Nephron progenitor cell (in vitro differentiated cells): ENCODE data around the gene NEB.

Source experiments
- DNase-seq: peaks from one replicate; pipeline ENCODE4 v3.0.0; 2021
- H3K27ac Mint-ChIP-seq: 2 replicates; pipeline ENCODE4 v1.8.0; 2021; ENCODE audit warnings: mild to moderate bottlenecking, moderate library complexity, mixed read lengths
- H3K27me3 Mint-ChIP-seq: 2 replicates; pipeline ENCODE4 v1.8.0; 2021; ENCODE audit warnings: mild to moderate bottlenecking, low read depth, mixed read lengths; ENCODE audit not compliant: poor library complexity
- H3K36me3 Mint-ChIP-seq: 2 replicates; pipeline ENCODE4 v1.8.0; 2021; ENCODE audit warnings: low read depth, mixed read lengths
- H3K4me1 Mint-ChIP-seq: 2 replicates; pipeline ENCODE4 v1.8.0; 2021; ENCODE audit warnings: mixed read lengths
- H3K4me3 Mint-ChIP-seq: 2 replicates; pipeline ENCODE4 v1.8.0; 2021; ENCODE audit warnings: mild to moderate bottlenecking, moderate library complexity, mixed read lengths
- H3K9me3 Mint-ChIP-seq: 2 replicates; pipeline ENCODE4 v1.8.0; 2021; ENCODE audit warnings: mild to moderate bottlenecking, moderate library complexity, mixed read lengths
- CTCF ChIP-seq: fragments of 200-600 bp; sonication (generic); IDR thresholded peaks from 2 replicates; pipeline ENCODE4 v1.5.0; 2021; ENCODE audit warnings: antibody characterized with exemption

The NEB gene

GRCh38 chr2:151682459-151683003, 51.7 kb downstream of the NEB start:
- no peaks in the 10 kb centered on the region for H3K36me3 Mint-ChIP-seq
- no peak overlapping the region for H3K4me3 Mint-ChIP-seq
- DNase-seq = no peak
- TF ChIP-seq CTCF = no peak
- no peaks in the 10 kb centered on the region for H3K9me3 Mint-ChIP-seq
- H3K27me3 Mint-ChIP-seq = peaks cover 3% of the 10 kb centered on the region
- H3K4me1 Mint-ChIP-seq = peaks cover 4% of the 10 kb centered on the region
- H3K27ac Mint-ChIP-seq = no peak overlapping the region

- Mint-ChIP-seq H3K4me3 (no peak overlapping the region), H3K4me1 (no peaks in the 10 kb centered on the region), H3K27me3 (peaks cover 5% of the 10 kb centered on the region), H3K27ac (no peak overlapping the region), H3K36me3 (no peaks in the 10 kb centered on the region), H3K9me3 (no peaks in the 10 kb centered on the region)
- TF ChIP-seq CTCF = no peak
- no peak for DNase-seq
Observed at GRCh38 chr2:151681051-151681450, 53.2 kb downstream of the NEB start.

GRCh38 chr2:151679994-151680393, 54.3 kb downstream of the NEB start:
- Mint-ChIP-seq H3K4me1 (no peaks in the 10 kb centered on the region), H3K36me3 (no peaks in the 10 kb centered on the region), H3K27me3 (peaks cover 5% of the 10 kb centered on the region), H3K4me3 (no peak overlapping the region), H3K9me3 (no peaks in the 10 kb centered on the region), H3K27ac (no peak overlapping the region)
- DNase-seq = no peak
- TF ChIP-seq CTCF = no peak

- H3K27ac Mint-ChIP-seq = no peak overlapping the region
Observed at GRCh38 chr2:151678849-151679248, 55.4 kb downstream of the NEB start.

GRCh38 chr2:151673016-151673415, 61.3 kb downstream of the NEB start:
- no peak for TF ChIP-seq CTCF
- H3K4me3 Mint-ChIP-seq = no peak overlapping the region
- H3K9me3 Mint-ChIP-seq = no peaks in the 10 kb centered on the region
- DNase-seq = no peak
- H3K36me3 Mint-ChIP-seq = no peaks in the 10 kb centered on the region
- peaks cover 15% of the 10 kb centered on the region for H3K4me1 Mint-ChIP-seq
- no peak overlapping the region for H3K27ac Mint-ChIP-seq
- peaks cover 5% of the 10 kb centered on the region for H3K27me3 Mint-ChIP-seq

More at GRCh38 chr2:151678849-151679248, 55.4 kb downstream of the NEB start:
- Mint-ChIP-seq H3K36me3 (no peaks in the 10 kb centered on the region), H3K4me1 (no peaks in the 10 kb centered on the region), H3K4me3 (no peak overlapping the region), H3K9me3 (no peaks in the 10 kb centered on the region), H3K27me3 (peaks cover 5% of the 10 kb centered on the region)
- DNase-seq = no peak
- no peak for TF ChIP-seq CTCF

- H3K4me1 Mint-ChIP-seq = peaks cover 15% of the 10 kb centered on the region
- no peaks in the 10 kb centered on the region for H3K27me3 Mint-ChIP-seq
- no peak overlapping the region for H3K4me3 Mint-ChIP-seq
- H3K9me3 Mint-ChIP-seq = no peaks in the 10 kb centered on the region
- no peak overlapping the region for H3K27ac Mint-ChIP-seq
- H3K36me3 Mint-ChIP-seq = no peaks in the 10 kb centered on the region
- TF ChIP-seq CTCF = no peak
- DNase-seq = no peak
Observed at GRCh38 chr2:151672277-151672676, 62.0 kb downstream of the NEB start.
